NB4 (cell line): ENCODE measurements around the gene ITGB4.

Experiments
- POLR2A ChIP-seq: IDR thresholded peaks from 2 replicates; pipeline ENCODE4 v1.6.1; 2011; ENCODE audit warnings: mild to moderate bottlenecking; ENCODE audit not compliant: insufficient read length; ENCODE audit errors: extremely low read depth
- TF ChIP-seq, protein P1 (sequence below): IDR thresholded peaks from one replicate; pipeline ENCODE4 v1.5.1; 2012; ENCODE audit warnings: low read depth, low read length
- TF ChIP-seq, protein P2 (sequence below): IDR thresholded peaks from 2 replicates; pipeline ENCODE4 v1.6.1; 2011; ENCODE audit warnings: low read depth, low read length

DNA sequence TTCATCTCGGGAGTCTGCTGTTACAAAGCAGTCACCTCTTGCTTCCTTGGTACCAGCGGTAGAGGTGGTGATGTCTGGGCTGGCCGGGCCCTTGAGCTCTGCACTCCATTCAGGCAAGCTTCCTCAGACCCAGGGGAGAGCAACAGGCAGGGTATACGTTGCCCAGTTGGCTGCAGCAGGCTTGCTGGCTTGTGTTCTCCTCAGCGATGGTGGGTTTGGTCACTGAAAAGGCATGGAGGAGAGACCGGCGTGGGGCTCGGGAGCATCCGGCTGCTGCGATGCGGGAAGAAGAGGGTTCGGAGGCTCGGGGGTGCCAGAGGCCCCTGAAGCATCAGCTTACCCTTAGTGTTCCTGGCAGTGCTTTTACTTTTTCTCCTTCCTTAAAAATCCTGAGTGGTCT is 28.3 kb upstream of the ITGB4 start:
- TF ChIP-seq POLR2A = no peak
- TF ChIP-seq, protein P1, sequence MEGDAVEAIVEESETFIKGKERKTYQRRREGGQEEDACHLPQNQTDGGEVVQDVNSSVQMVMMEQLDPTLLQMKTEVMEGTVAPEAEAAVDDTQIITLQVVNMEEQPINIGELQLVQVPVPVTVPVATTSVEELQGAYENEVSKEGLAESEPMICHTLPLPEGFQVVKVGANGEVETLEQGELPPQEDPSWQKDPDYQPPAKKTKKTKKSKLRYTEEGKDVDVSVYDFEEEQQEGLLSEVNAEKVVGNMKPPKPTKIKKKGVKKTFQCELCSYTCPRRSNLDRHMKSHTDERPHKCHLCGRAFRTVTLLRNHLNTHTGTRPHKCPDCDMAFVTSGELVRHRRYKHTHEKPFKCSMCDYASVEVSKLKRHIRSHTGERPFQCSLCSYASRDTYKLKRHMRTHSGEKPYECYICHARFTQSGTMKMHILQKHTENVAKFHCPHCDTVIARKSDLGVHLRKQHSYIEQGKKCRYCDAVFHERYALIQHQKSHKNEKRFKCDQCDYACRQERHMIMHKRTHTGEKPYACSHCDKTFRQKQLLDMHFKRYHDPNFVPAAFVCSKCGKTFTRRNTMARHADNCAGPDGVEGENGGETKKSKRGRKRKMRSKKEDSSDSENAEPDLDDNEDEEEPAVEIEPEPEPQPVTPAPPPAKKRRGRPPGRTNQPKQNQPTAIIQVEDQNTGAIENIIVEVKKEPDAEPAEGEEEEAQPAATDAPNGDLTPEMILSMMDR = no peak
- TF ChIP-seq, protein P2, sequence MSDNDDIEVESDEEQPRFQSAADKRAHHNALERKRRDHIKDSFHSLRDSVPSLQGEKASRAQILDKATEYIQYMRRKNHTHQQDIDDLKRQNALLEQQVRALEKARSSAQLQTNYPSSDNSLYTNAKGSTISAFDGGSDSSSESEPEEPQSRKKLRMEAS = no peak
